ENCODE data around the gene CNTNAP2. TPM values are rescaled to one million over a fixed set of nuclear protein-coding genes. Genes with fewer than 3 reads are reported as not detected.
A peak's percentile ranks its signal among the peaks of the same experiment; 100 is the strongest.
"Not testable (repeated sequence)": the region's sequence is repeated elsewhere in the genome, so short reads cannot be mapped to it uniquely, and the experiment has no call there.

Gene CNTNAP2
- total RNA-seq, 8 experiments from 2014 or later, result 0.05 to 27.0 (median 15.0) TPM

DNA sequence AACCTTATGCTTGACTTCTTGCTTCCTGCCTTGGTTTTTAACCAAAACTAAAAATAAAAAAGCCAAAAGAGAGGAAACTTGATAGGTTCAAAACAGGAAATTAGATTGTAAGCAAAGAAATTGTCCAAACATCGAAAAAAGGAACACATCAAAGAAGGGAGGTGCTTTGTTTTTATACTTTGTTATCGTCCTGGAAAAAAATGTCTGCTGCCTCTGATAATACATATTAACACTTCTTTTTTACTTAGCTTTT, 2187.4 kb downstream of the CNTNAP2 start:
- no peak overlapping the region for H3K4me3 ChIP-seq
- 4 to 95% (median 78%) methylated on average over 1 to 2 of the region's 2 CpGs for WGBS, 10 experiments
- peaks cover 10% of the 10 kb centered on the region in 2 donors for H3K4me1 ChIP-seq (replicated peaks in 1 of 2)
- in situ Hi-C loops (cut with MboI; ENCODE audit: low pct_unique_long_range_greater_than_20kb in 2 of 9, low sequenced_read_pairs in 9 of 9, unreplicated experiment in 9 of 9), result no loop called here
- no peak overlapping the region for H3K27ac ChIP-seq
- no peak for ATAC-seq (replicated peaks in 6 of 8)

DNA sequence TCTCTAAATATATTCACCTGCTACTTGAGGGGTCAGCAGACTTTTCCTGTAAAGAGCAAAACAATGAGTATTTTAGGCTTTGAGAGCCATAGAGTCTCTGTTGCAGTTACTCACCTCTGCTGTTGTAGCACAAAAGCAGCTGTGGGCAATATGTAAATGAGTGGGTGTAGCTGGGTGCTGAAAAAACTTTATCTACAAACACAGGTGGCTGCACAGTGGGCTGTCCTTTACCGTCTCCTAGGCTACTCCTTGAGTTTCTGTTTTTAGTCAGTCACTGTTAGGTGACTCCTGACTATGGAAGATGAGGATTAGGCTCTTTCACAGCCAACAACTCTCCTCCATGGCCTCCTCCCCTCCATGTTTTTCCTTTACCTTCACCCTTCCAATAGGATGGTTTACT, 2187.9 kb downstream of the CNTNAP2 start:
- in situ Hi-C loops (cut with MboI; ENCODE audit: low pct_unique_long_range_greater_than_20kb in 2 of 9, low sequenced_read_pairs in 9 of 9, unreplicated experiment in 9 of 9), result no loop called here
- ATAC-seq (replicated peaks in 6 of 8), result peak in 2 of 8 experiments; percentile 73 to 80
- no peak overlapping the region for H3K27ac ChIP-seq
- peaks cover 6% of the 10 kb centered on the region in 2 donors for H3K4me1 ChIP-seq (replicated peaks in 1 of 2)
- 17 to 70% (median 45%) methylated on average over 1 of the region's 1 CpG; no CpG with 5 or more reads in 6 of the 10 experiments for WGBS, 10 experiments
- no peak overlapping the region for H3K4me3 ChIP-seq

DNA sequence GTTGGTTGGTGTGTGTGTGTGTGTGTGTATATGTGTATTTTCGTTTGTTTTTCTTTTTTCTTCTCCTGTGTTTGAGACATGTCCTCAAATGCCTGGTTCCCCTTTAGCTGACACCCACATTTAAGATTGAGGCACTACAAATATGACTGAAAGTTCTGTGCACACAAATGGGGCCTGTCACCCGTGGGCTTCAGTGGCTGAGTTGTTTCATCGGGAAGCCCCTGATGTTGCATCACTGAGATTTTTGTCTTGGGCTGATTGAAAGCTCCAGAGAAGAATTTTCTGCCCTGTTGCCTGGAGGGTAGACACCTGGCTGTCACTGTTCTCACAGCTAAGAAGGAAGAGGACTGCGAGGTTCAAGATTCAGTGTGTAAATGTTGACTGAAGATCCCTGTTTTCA, 2190.2 kb downstream of the CNTNAP2 start:
- 12 to 100% (median 40%) methylated on average over 1 to 4 of the region's 4 CpGs; no CpG with 5 or more reads in 1 of the 10 experiments for WGBS, 10 experiments
- H3K4me3 ChIP-seq, result no peak overlapping the region
- in situ Hi-C loops (cut with MboI; ENCODE audit: low pct_unique_long_range_greater_than_20kb in 2 of 9, low sequenced_read_pairs in 9 of 9, unreplicated experiment in 9 of 9), result no loop called here
- ATAC-seq (replicated peaks in 6 of 8), result no peak
- no peak overlapping the region for H3K27ac ChIP-seq
- peaks cover 0 to 2% of the 10 kb centered on the region in 2 donors for H3K4me1 ChIP-seq (replicated peaks in 1 of 2)

DNA sequence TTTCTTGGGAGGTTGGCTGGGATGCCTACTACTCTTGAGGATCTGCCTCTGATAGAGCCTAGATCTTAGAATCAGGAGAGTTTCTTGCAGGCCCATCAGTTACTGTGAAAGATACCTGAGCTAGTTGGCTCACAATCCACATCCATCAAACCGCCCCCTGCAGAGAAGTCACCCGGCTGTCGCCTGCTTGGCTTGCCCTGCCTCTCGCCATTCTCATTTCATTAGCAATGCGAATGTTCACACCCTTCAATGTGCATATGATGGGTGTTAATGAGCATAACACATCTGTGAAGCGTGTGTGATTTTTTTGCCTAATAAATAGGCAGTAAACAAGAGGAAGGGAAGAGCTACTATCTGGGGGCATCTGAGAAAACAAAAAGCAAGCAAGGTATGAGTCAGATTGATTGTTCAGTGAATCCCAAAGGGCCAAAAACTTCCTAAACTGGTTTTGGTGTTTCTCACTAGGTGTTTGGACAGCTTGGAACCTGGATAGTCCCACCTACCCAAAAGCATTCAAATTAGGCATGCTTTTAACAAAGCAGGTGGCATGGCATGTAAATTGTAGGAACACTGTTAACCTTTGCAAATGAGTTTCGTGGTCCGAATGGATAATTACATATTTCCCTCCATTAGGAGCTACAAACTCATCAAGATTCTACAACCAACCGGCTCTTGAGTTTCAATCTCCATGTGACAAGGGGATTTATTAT, 2201.7 kb downstream of the CNTNAP2 start:
- 0 to 83% (median 31%) methylated on average over 1 to 9 of the region's 9 CpGs for WGBS, 10 experiments
- in situ Hi-C loops (cut with MboI; ENCODE audit: low pct_unique_long_range_greater_than_20kb in 2 of 9, low sequenced_read_pairs in 9 of 9, unreplicated experiment in 9 of 9), result no loop called here
- no peak overlapping the region for H3K4me3 ChIP-seq
- peak in 4 of 8 experiments; percentile 34 to 84 (median 64) for ATAC-seq (replicated peaks in 6 of 8)
- no peak overlapping the region for H3K27ac ChIP-seq
- peaks cover 0 to 9% of the 10 kb centered on the region in 2 donors for H3K4me1 ChIP-seq (replicated peaks in 1 of 2)

DNA sequence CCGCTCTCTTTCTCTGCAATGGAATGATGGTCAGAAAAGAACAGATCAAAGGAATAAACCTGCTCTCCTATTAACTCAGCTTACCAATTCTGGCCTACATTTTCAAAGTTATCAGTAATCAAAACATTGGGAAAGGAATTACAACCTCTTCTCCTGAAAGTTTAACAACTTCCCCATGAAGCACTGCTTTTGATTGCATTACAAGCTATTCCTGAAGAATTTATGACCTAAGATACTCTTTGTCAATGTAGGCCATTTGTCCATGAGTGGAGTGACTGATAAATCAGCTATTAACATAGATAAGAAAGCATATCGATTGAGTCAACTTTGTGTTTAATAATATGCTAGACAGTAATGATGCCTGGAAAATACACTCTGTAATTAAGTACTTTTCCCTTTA, 2202.2 kb downstream of the CNTNAP2 start:
- ATAC-seq (replicated peaks in 6 of 8), result no peak
- Histone ChIP-seq H3K4me1 (replicated peaks in 1 of 2) (peaks cover 0 to 9% of the 10 kb centered on the region in 2 donors), H3K4me3 (no peak overlapping the region), H3K27ac (no peak overlapping the region)
- in situ Hi-C loops (cut with MboI; ENCODE audit: low pct_unique_long_range_greater_than_20kb in 2 of 9, low sequenced_read_pairs in 9 of 9, unreplicated experiment in 9 of 9), result no loop called here
- 4 to 100% (median 83%) methylated on average over 1 to 2 of the region's 2 CpGs; no CpG with 5 or more reads in 1 of the 10 experiments for WGBS, 10 experiments

DNA sequence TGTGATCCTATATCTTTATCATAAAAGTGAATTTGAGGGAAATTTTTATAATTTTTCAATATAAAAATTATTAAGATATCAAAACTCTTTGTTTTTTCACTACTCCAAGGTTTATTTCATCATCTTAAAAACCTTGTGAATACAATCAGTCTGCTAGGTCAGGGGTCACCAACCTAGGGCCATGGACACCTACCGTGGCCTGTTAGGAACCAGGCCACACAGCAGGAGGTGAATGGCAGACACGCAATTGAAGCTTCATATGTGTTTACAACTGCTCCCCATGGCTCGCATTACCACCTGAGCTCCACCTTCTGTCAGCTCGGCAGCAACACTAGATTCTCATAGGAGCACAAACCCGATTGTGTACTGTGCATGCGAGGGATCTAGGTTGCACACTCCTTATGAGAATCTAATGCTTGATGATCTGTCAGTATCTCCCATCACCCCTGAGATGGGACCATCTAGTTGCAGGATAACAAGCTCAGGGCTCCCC, 2202.8 kb downstream of the CNTNAP2 start:
- no peak overlapping the region for H3K4me3 ChIP-seq
- in situ Hi-C loops (cut with MboI; ENCODE audit: low pct_unique_long_range_greater_than_20kb in 2 of 9, low sequenced_read_pairs in 9 of 9, unreplicated experiment in 9 of 9), result no loop called here
- 3 to 100% (median 85%) methylated on average over 1 to 6 of the region's 6 CpGs; no CpG with 5 or more reads in 3 of the 10 experiments for WGBS, 10 experiments
- peaks cover 0 to 9% of the 10 kb centered on the region in 2 donors for H3K4me1 ChIP-seq (replicated peaks in 1 of 2)
- no peak overlapping the region for H3K27ac ChIP-seq
- no peak for ATAC-seq (replicated peaks in 6 of 8)

DNA sequence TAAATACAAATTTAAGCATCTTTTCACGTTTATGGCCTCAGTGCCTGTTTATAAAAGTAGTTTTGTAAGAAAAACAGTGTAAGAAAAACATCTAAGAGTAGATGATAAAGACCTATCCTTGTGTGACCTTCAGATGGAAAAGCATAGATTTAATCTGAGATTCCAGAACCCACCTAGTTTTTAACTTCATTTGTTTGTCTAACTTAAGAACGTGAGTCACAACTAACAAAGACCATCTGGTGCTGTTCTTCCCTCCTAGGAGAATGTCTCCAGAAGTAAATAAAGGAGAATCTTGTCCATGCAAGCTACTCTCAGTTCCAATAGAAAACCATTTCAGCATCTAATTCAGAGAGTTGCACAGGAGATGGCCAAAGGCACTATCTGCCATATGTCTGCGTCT, 2208.6 kb downstream of the CNTNAP2 start:
- WGBS, 10 experiments, result 0 to 90% (median 49%) methylated on average over 1 to 3 of the region's 3 CpGs
- no peak overlapping the region for H3K27ac ChIP-seq
- no peak for ATAC-seq (replicated peaks in 6 of 8)
- no peak overlapping the region for H3K4me3 ChIP-seq
- no peaks in the 10 kb centered on the region for H3K4me1 ChIP-seq (replicated peaks in 1 of 2)
- in situ Hi-C loops (cut with MboI; ENCODE audit: low pct_unique_long_range_greater_than_20kb in 2 of 9, low sequenced_read_pairs in 9 of 9, unreplicated experiment in 9 of 9), result no loop called here

DNA sequence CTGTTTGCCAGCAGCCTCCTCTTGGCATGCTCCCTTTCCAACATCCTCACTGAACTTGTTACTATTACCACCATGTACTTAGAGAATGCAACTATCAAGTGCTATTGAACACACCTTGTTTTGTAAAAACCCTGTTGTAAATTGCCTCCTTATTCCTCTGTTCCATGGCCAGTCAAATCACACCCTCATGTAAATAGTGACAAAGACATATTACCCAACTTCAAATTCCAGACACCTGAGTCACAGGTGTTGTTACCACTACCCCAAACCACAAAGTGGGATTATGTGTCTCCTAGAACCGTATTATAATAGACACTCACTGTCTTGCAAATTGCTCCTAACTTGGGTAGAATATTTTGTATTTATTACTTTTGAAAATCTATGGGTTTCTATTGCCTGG, 2210.8 kb downstream of the CNTNAP2 start:
- in situ Hi-C loops (cut with MboI; ENCODE audit: low pct_unique_long_range_greater_than_20kb in 2 of 9, low sequenced_read_pairs in 9 of 9, unreplicated experiment in 9 of 9), result no loop called here
- peaks cover 0 to 3% of the 10 kb centered on the region in 2 donors for H3K4me1 ChIP-seq (replicated peaks in 1 of 2)
- H3K27ac ChIP-seq, result no peak overlapping the region
- no peak overlapping the region for H3K4me3 ChIP-seq
- ATAC-seq (replicated peaks in 6 of 8), result peak in 1 of 8 experiments; percentile 23
- WGBS, 10 experiments, result 38 to 83% (median 61%) methylated on average over 1 of the region's 1 CpG; no CpG with 5 or more reads in 6 of the 10 experiments

DNA sequence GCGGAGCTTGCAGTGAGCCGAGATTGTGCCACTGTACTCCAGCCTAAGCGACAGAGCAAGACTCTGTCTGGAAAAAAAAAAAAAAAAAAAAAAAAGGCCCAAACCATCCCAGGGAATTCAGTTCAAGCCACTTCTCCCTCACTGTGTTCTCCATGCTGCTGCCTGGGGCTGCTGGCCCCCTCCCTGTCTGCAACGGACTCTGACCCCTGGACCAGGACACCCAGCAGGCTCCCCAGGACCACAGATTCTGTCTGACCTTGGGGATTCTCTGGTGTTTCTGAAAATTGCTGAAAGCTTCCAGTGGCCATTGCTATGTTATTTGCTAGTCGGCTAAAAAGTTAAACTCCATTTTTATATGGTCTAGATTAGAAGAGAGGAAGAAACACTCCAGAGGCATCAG, 2212.3 kb downstream of the CNTNAP2 start:
- no peak for ATAC-seq (replicated peaks in 6 of 8)
- 0 to 90% (median 60%) methylated on average over 1 to 2 of the region's 5 CpGs; no CpG with 5 or more reads in 4 of the 10 experiments for WGBS, 10 experiments
- Histone ChIP-seq H3K4me1 (replicated peaks in 1 of 2) (peaks cover 0 to 6% of the 10 kb centered on the region in 2 donors), H3K27ac (no peak overlapping the region), H3K4me3 (no peak overlapping the region)
- in situ Hi-C loops (cut with MboI; ENCODE audit: low pct_unique_long_range_greater_than_20kb in 2 of 9, low sequenced_read_pairs in 9 of 9, unreplicated experiment in 9 of 9), result no loop called here

DNA sequence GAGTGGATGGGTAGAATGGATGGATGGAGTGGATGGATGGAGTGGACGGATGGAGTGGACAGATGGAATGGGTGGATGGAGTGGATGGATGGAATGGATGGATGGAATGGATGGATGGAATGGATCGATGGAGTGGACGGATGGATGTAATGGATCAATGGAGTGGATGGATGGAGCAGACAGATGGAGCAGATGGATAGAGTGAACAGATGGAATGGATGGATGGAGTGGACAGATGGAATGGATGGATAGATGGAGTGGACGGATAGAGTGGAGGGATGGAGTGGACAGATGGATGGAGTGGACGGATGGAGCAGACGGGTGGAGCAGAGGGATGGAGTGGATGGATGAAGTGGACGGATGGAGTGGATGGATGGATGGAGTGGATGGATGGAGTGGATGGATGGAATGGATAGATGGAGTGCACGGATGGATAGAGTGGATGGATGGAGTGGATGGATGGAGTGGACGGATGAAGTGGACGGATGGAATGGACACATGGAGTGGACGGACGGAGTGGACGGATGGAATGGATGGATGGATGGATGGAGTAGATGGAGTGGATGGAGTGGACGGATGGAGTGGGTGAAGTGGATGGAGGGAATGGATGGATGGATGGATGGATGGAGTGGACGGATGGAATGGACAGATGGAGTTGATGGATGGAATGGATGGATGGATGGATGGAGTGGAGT, 2213.7 kb downstream of the CNTNAP2 start:
- in situ Hi-C loops (cut with MboI; ENCODE audit: low pct_unique_long_range_greater_than_20kb in 2 of 9, low sequenced_read_pairs in 9 of 9, unreplicated experiment in 9 of 9), result no loop called here
- no peak overlapping the region for H3K27ac ChIP-seq
- WGBS, 10 experiments, result 33 to 95% (median 86%) methylated on average over 3 to 15 of the region's 15 CpGs
- H3K4me1 ChIP-seq (replicated peaks in 1 of 2), result peaks cover 0 to 6% of the 10 kb centered on the region in 2 donors
- H3K4me3 ChIP-seq, result no peak overlapping the region
- ATAC-seq (replicated peaks in 6 of 8), result no peak

DNA sequence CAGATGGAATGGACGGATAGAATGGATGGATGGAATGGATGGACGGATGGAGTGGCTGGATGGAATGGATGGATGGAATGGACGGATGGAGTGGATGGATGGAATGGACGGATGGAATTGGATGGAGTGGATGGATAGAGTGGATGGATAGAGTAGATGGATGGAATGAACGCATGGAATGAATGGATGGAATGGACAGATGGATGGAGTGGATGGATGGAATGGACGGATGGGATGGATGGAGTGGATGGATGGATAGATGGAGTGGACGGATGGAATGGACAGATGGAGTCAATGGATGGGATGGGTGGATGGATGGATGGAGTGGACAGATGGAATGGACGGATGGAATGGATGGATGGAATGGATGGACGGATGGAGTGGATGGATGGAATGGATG, 2214.2 kb downstream of the CNTNAP2 start:
- Histone ChIP-seq H3K27ac (no peak overlapping the region), H3K4me3 (no peak overlapping the region), H3K4me1 (replicated peaks in 1 of 2) (peaks cover 0 to 6% of the 10 kb centered on the region in 2 donors)
- in situ Hi-C loops (cut with MboI; ENCODE audit: low pct_unique_long_range_greater_than_20kb in 2 of 9, low sequenced_read_pairs in 9 of 9, unreplicated experiment in 9 of 9), result no loop called here
- no peak for ATAC-seq (replicated peaks in 6 of 8)
- 34 to 95% (median 77%) methylated on average over 3 to 9 of the region's 9 CpGs for WGBS, 10 experiments

DNA sequence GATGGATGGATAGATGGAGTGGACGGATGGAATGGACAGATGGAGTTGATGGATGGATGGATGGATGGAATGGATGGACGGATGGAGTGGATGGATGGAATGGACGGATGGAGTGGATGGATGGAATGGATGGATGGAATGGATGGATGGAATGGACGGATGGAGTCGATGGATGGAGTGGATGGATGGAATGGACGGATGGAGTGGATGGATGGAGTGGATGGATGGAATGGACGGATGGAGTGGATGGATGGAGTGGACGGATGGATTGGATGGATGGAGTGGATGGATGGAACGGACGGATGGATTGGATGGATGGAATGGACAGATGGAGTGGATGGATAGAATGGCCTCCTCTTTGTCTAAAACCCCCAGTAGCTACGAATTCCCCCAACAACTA, 2214.9 kb downstream of the CNTNAP2 start:
- 44 to 84% (median 66%) methylated on average over 6 to 11 of the region's 11 CpGs for WGBS, 10 experiments
- H3K4me3 ChIP-seq; H3K4me1 ChIP-seq (replicated peaks in 1 of 2); in situ Hi-C loops (cut with MboI; ENCODE audit: low pct_unique_long_range_greater_than_20kb in 2 of 9, low sequenced_read_pairs in 9 of 9, unreplicated experiment in 9 of 9); H3K27ac ChIP-seq; ATAC-seq (replicated peaks in 6 of 8): not testable (repeated sequence)

DNA sequence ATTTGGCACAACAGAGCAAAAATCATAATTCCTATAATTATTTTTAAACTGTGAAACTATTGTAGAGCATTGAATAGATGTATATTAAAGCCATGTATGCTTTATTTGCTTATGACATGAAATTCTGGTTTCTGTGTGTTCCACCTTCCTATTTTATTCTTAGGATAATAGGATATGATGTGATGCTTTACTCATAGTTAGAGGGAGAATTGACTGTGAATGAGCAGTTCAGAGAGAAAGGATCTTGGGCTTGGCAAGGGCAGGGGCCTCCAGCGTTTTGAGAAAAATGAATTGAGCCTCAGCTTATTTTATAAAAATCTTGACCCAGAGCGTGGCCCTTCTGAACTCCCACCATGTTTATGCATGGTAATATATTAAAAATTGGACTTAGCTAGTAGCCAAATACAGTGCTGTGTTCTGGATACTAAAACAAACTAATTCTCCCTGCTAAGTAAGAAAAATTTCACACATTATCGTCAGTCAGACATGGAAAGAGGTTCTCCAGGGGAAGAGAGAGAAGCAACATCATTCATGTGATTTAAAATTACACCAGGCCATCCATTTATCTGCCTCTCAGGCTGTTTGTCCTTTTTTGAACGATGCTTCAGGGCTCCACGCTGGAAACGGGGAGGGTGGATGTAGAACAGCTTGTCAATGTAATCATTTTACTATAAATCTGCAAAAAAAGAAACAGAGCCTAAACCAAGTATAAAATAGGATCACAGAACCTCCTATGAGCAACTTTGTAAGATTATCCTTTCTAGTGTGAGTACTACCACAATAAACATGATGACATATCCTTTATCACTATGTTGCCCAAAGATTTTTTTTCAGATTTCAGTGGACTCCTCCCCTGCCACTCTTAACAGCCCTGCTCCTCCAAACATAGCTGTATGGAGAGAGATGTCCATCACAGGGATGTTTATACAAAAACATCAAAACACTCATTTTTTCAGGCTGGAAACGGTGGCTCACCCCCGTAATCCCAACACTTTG, 2215.9 kb downstream of the CNTNAP2 start:
- Histone ChIP-seq H3K27ac (no peak overlapping the region), H3K4me1 (replicated peaks in 1 of 2) (peaks cover 0 to 6% of the 10 kb centered on the region in 2 donors), H3K4me3 (no peak overlapping the region)
- 18 to 92% (median 46%) methylated on average over 1 to 8 of the region's 8 CpGs; no CpG with 5 or more reads in 1 of the 10 experiments for WGBS, 10 experiments
- peak in 3 of 8 experiments; percentile 27 to 66 (median 53) for ATAC-seq (replicated peaks in 6 of 8)
- in situ Hi-C loops (cut with MboI; ENCODE audit: low pct_unique_long_range_greater_than_20kb in 2 of 9, low sequenced_read_pairs in 9 of 9, unreplicated experiment in 9 of 9), result no loop called here
